ENCODE results near the gene TFAP2A. TPM values are rescaled to one million over a fixed set of nuclear protein-coding genes. Genes with fewer than 3 reads are reported as not detected.
A peak's percentile ranks its signal among the peaks of the same experiment; 100 is the strongest.

The TFAP2A gene
- total RNA-seq, 2 experiments from 2014 or later = 0.18 to 0.21 TPM

DNA sequence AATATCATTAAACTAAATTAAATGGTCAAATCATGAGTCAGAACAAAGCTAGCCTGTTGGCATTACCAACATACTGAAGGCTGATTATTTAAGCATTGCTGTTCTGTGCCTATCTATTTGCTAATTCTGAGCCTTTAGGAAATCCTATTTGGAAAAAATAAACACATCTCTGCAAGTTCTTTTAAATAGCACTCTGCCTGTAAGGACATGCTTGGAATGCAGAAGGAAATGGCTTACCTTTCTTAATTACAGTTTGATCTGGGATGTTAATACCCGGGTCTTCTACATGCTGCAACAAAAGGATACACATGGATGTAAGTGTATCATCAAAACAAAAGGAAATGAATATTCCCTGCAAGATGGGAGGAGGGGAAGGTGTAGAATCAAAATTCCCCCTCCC, 8.3 kb downstream of the TFAP2A start:
- Mint-ChIP-seq H3K27ac (no peak overlapping the region), H3K9me3 (ENCODE audit: low read depth) (no peaks in the 10 kb centered on the region), H3K27me3 (peaks cover 83% of the 10 kb centered on the region), H3K4me3 (no peak overlapping the region), H3K4me1 (peaks cover 23% of the 10 kb centered on the region), H3K36me3 (peaks cover 10% of the 10 kb centered on the region)
- CTCF ChIA-PET = no interaction called here
- no peak for DNase-seq
- ATAC-seq = no peak

DNA sequence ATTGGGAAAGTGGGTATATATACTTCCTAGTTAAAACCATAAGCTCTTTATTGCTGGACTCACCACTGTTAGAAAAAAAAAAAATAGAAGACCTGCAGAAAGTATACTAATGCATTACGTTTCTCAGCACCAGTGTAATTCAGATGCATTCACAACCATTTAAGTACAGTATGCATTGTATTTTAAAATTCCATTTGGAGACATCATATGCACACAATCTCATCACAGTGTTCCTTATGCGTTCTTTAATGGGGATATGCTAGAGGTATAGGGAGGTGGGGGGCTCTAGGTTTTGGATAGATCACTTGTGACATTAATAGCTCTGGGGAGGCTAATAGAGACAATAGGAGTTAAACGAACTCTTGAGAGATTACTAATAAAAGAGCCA, 9.4 kb downstream of the TFAP2A start:
- ATAC-seq = no peak
- H3K27me3 Mint-ChIP-seq = peaks cover 82% of the 10 kb centered on the region
- CTCF ChIA-PET = interaction anchor here (1.4 kb wide), 1 partner anchor 9 kb away, joined by 4 read pairs; the partner anchor contains the start of gene TFAP2A

DNA sequence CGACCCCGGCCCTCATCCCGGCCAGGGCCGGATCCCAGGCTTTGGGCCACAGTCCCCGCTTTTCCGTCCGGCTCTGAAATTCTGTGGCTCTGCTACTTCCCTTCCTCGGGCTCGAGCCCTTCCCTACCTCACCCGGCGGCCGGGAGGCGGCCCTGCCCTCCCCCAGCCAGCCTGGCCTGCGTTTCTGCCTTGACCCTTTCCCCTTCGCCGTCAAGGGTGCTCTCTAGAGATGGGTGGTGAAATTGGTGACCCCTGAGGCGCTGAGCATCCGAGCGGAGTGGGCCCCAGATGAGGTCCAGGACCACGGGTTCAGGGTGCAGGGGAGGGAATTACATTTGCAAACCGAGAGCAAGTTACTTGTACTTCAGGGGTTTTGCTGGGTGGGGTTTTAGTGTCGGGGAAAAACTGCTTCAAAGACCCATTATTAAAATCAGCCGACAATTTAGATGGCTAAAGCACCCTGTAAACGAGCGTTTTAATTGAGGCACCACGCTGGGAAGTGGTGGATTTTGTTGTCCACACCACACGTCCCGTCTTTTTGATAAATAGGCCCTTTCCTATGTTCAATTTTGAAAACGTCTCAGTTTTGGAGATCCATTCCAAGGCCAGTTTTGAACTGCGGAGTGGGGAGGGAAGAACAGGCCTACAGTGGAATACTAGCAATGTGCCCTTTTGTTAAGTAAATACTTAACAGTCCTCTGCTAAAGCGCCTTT, 9.9 kb downstream of the TFAP2A start:
- Mint-ChIP-seq H3K27ac (peak overlapping the region; percentile 88), H3K4me3 (peak overlapping the region; percentile 68), H3K27me3 (peaks cover 81% of the 10 kb centered on the region), H3K9me3 (ENCODE audit: low read depth) (no peaks in the 10 kb centered on the region), H3K4me1 (peaks cover 17% of the 10 kb centered on the region), H3K36me3 (peaks cover 9% of the 10 kb centered on the region)
- CTCF ChIA-PET = interaction anchor here (1.4 kb wide), 1 partner anchor 10 kb away, joined by 4 read pairs; the partner anchor contains the start of gene TFAP2A
- DNase-seq (no peak), ATAC-seq (no peak)

More for the DNA sequence above, 9.4 kb downstream of the TFAP2A start:
- Mint-ChIP-seq H3K9me3 (ENCODE audit: low read depth) (no peaks in the 10 kb centered on the region), H3K4me1 (peaks cover 17% of the 10 kb centered on the region), H3K27ac (no peak overlapping the region), H3K4me3 (peak overlapping the region; percentile 68), H3K36me3 (peaks cover 9% of the 10 kb centered on the region)
- no peak for DNase-seq

DNA sequence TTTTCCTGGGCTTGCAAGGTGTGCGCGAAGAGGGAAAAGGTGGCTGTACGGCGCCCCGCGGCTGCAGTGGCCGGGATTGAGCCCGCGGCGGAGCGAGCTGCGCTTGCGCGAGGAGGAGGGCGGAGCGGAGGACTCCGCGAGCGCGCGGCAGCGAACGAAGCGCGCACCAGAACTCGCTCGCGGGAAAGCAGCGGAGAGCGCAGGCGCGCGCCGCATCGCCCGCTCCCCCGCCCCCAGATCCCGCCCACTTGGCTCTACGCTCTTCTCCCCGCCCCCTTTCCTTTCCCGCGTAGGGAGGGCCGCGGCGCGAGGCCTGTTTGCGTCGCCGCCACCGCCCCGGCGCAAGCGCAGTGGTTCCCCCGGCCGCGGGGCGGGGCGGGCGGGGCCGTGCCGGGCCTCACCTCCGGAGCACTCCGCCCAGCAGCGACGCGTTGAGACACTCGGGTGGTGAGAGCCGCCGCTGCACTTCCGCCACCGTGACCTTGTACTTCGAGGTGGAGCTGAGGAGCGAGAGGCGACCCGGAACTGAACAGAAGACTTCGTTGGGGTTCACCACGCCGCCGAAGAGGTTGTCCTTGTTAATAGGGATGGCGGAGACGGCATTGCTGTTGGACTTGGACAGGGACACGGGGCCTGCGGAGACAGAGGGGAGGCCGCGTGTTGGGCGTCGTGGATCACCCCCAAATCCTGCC, 10.6 kb downstream of the TFAP2A start:
- Mint-ChIP-seq H3K9me3 (ENCODE audit: low read depth) (no peaks in the 10 kb centered on the region), H3K27ac (peak overlapping the region; percentile 88), H3K4me3 (peak overlapping the region; percentile 69), H3K27me3 (peaks cover 80% of the 10 kb centered on the region), H3K36me3 (peaks cover 9% of the 10 kb centered on the region), H3K4me1 (peaks cover 17% of the 10 kb centered on the region)
- CTCF ChIA-PET = interaction anchor here (0.8 kb wide), 1 partner anchor 31 kb away, joined by 3 read pairs; no protein-coding TSS in a partner anchor
- DNase-seq (peak; percentile 95), ATAC-seq (peak; percentile 94)

DNA sequence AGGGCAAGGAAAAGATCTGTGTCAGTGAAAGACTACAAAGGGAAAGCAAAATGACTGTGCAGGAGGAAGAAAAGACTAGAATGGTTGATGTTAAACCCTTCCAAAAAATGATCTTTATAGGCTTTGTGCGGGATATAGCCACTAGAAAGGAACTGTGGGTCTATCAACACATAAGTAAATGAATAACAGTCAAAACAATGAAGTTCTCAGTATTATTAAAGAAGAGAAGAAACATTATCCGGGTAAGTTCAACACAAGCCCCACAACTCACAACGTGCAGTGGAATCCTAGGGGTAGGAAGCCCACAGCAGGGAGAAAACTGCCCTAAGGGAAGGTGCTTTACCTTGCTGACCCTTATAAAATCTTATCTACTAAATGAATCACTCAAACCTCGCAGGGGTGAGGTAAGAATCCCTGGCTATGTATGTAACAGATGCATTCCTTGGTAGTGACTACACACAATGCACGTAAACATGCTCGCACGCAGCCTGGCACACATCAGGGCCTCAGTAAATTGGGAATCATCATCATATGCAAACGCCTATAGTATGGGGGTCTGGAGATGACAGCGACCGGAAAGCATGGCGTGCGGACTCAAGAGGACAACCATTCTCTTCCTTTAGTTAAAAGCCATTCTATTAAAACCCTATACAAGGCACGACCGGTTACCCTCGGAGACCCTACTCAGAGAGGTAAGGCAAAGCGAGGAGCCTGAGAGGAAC, 11.3 kb downstream of the TFAP2A start:
- H3K27ac Mint-ChIP-seq = peak overlapping the region; percentile 65
- peak overlapping the region; percentile 69 for H3K4me3 Mint-ChIP-seq
- H3K36me3 Mint-ChIP-seq = peaks cover 9% of the 10 kb centered on the region
- H3K4me1 Mint-ChIP-seq = peaks cover 17% of the 10 kb centered on the region
- DNase-seq (no peak), ATAC-seq (no peak)
- CTCF ChIA-PET = interaction anchor here (0.8 kb wide), 1 partner anchor 32 kb away, joined by 3 read pairs; no protein-coding TSS in a partner anchor
- H3K9me3 Mint-ChIP-seq (ENCODE audit: low read depth) = no peaks in the 10 kb centered on the region
- peaks cover 80% of the 10 kb centered on the region for H3K27me3 Mint-ChIP-seq

DNA sequence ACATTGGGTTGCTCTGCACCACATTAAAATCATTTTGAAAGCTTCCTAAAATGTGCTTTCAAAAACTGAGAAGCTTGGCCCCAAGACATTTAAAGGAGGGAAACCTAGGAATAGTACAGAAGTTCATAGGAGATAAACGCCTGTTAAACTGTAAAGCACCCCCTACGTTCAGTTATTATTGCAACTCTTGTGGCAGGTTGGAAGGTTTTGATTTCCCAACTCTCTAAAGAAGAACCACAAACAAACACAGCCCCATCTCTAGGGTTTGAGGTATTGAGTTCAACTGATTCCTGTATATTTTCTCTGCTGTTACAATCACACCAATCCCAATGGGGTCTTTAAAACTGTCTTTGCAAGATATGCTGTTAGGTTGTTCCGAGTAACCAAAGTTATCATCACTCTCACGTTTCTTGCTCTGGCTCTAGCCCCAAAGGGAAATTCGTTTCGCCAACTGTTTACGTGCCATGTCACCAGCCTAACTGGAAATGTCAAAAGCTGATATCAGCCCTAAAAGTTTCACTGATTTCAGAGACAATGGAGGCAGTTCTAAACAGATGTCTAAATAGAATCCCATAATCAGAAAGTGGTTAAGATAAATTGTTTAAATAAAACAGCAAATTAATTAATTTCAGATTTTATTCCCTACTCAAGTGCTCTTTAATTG, 12.1 kb downstream of the TFAP2A start:
- H3K4me1 Mint-ChIP-seq = peaks cover 17% of the 10 kb centered on the region
- peaks cover 79% of the 10 kb centered on the region for H3K27me3 Mint-ChIP-seq
- no peak overlapping the region for H3K27ac Mint-ChIP-seq
- CTCF ChIA-PET = no interaction called here
- H3K36me3 Mint-ChIP-seq = peaks cover 9% of the 10 kb centered on the region
- peak overlapping the region; percentile 69 for H3K4me3 Mint-ChIP-seq
- DNase-seq = no peak
- ATAC-seq = no peak
- H3K9me3 Mint-ChIP-seq (ENCODE audit: low read depth) = no peaks in the 10 kb centered on the region

DNA sequence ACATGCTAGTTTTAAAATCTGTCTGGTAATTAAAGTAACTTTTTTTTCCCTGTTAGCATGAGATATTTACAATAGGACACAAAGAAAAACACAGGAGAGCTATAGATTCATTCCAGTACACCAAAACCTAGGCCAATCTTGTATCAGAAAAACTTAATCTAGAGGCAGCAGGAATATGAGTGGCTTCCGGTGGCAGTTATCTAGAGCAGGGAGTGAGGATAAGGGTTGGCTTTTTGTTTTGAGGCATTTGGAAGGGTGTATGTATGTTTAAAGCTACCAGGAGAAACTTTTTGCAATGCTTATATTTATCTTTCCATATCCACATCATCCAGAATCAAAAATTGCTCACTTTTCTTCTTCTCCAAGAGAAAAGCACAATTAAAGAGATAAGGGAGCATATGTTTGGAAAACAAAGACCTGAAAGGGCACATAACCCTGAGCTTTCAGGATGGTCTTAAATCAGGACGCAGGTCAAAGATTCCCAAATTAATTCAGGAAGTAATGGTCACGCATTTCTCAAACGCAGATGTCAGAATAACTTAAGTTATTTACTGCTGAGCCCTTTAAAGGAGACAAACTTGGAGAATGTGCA, 13.1 kb downstream of the TFAP2A start:
- Mint-ChIP-seq H3K4me3 (no peak overlapping the region), H3K36me3 (peaks cover 9% of the 10 kb centered on the region), H3K9me3 (ENCODE audit: low read depth) (no peaks in the 10 kb centered on the region), H3K27me3 (peaks cover 78% of the 10 kb centered on the region), H3K4me1 (peaks cover 17% of the 10 kb centered on the region), H3K27ac (no peak overlapping the region)
- CTCF ChIA-PET = no interaction called here
- DNase-seq (no peak), ATAC-seq (no peak)

GRCh38 chr6:10401004-10401536, 13.8 kb downstream of the TFAP2A start:
- ATAC-seq (no peak), DNase-seq (no peak)
- Mint-ChIP-seq H3K4me3 (no peak overlapping the region), H3K36me3 (peaks cover 8% of the 10 kb centered on the region), H3K27ac (no peak overlapping the region), H3K4me1 (peaks cover 17% of the 10 kb centered on the region), H3K9me3 (ENCODE audit: low read depth) (no peaks in the 10 kb centered on the region), H3K27me3 (peaks cover 75% of the 10 kb centered on the region)
- CTCF ChIA-PET = interaction anchor here (0.9 kb wide), 1 partner anchor 14 kb away, joined by 3 read pairs; the partner anchor contains the start of gene TFAP2A

GRCh38 chr6:10400330-10400729, 14.5 kb downstream of the TFAP2A start:
- H3K27ac Mint-ChIP-seq = no peak overlapping the region
- H3K4me3 Mint-ChIP-seq = no peak overlapping the region
- H3K36me3 Mint-ChIP-seq = peaks cover 4% of the 10 kb centered on the region
- DNase-seq (no peak), ATAC-seq (no peak)
- H3K27me3 Mint-ChIP-seq = peaks cover 75% of the 10 kb centered on the region
- H3K4me1 Mint-ChIP-seq = peaks cover 14% of the 10 kb centered on the region
- H3K9me3 Mint-ChIP-seq (ENCODE audit: low read depth) = no peaks in the 10 kb centered on the region
- CTCF ChIA-PET = interaction anchor here (0.9 kb wide), 1 partner anchor 15 kb away, joined by 3 read pairs; the partner anchor contains the start of gene TFAP2A

DNA sequence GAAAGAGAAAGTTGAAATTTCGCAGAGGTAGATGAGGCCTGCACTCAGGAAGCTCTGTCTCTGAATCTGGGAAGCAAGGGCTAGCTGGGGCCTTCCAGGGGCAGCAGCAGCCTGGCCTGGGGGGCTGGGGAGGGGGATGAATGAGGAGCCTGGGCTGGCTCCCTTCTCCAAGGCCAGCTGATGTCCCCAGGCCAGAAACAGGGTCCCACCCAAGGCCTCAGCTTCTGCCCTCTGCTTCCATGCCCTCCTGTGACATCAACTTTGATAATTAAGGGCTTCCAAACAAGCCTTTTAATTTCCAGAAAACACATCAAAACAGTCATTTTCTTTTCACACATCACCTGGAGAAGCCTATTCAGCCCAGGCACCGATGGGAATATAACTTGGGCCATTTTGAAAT, 15.4 kb downstream of the TFAP2A start:
- peaks cover 3% of the 10 kb centered on the region for H3K36me3 Mint-ChIP-seq
- CTCF ChIA-PET = interaction anchor here (1.0 kb wide), 1 partner anchor 35 kb away, joined by 3 read pairs; no protein-coding TSS in a partner anchor
- no peak overlapping the region for H3K4me3 Mint-ChIP-seq
- peaks cover 8% of the 10 kb centered on the region for H3K4me1 Mint-ChIP-seq
- no peak for ATAC-seq
- no peak for DNase-seq
- peaks cover 81% of the 10 kb centered on the region for H3K27me3 Mint-ChIP-seq
- no peaks in the 10 kb centered on the region for H3K9me3 Mint-ChIP-seq (ENCODE audit: low read depth)
- H3K27ac Mint-ChIP-seq = no peak overlapping the region

DNA sequence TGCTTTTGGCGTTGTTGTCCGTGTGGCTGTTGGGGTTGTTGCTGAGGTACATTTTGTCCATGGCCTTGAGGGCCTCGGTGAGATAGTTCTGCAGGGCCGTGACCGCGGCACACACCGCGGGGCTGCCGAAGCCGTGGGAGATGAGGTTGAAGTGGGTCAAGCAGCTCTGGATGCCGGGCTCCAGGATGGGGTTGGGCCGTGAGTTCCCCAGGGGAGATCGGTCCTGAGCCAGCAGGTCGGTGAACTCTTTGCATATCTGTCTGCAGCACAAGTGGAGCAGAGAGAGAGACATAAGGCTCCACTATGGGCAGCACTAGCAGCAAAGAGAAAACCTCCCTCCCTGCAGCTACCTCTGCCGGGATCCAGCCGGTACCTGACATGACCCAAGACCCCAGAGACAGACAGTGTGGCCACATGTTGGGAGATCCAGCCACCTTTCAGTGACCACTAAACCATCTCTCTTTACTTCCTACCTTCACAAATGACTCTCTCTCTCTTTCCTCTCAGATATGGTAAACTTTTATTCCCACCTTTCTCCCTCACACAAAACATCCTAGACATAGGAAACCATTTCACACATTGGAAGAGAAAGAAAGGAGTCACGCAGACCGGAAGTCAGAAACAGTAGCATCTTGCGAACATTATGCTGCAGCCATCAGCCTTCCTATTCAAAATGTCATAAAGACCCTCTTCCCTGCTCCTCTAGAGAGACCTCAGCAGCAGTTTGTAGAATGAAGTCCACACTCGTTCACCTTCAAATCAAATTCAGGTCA, 16.2 kb downstream of the TFAP2A start:
- H3K4me3 Mint-ChIP-seq = no peak overlapping the region
- H3K27me3 Mint-ChIP-seq = peaks cover 88% of the 10 kb centered on the region
- H3K9me3 Mint-ChIP-seq (ENCODE audit: low read depth) = no peaks in the 10 kb centered on the region
- CTCF ChIA-PET = interaction anchor here (1.0 kb wide), 1 partner anchor 36 kb away, joined by 3 read pairs; no protein-coding TSS in a partner anchor
- H3K36me3 Mint-ChIP-seq = peaks cover under 1% of the 10 kb centered on the region
- ATAC-seq (no peak), DNase-seq (no peak)
- no peak overlapping the region for H3K27ac Mint-ChIP-seq
- H3K4me1 Mint-ChIP-seq = peaks cover 5% of the 10 kb centered on the region

All from activated CD8-positive, alpha-beta memory T cell treated with anti-CD3 and anti-CD28 coated beads, Interleukin-2, amount 10 ng/mL, durations not matched to agents 7 days and 5 days (primary cell).